H9 (cell line): Measurements from ENCODE around the gene XRN1. TPM values are rescaled to one million over a fixed set of nuclear protein-coding genes. Genes with fewer than 3 reads are reported as not detected.

Experiments used
- DNase-seq: peaks from one replicate; pipeline ENCODE4 v3.0.0-alpha.2; 2017
- H2AFZ ChIP-seq: one replicate; pipeline ENCODE4 v1.6.1; 2013; ENCODE audit warnings: mild to moderate bottlenecking, low read length, control low read depth, moderate library complexity
- H2AK5ac ChIP-seq: 2 replicates; pipeline ENCODE4 v1.6.1; 2013; ENCODE audit warnings: low read length, control low read depth, mixed read lengths; ENCODE audit not compliant: insufficient read length
- H2BK120ac ChIP-seq: one replicate; pipeline ENCODE4 v1.6.1; 2013; ENCODE audit warnings: low read depth, mild to moderate bottlenecking, low read length, control low read depth, inconsistent platforms; ENCODE audit not compliant: poor library complexity, severe bottlenecking
- H2BK12ac ChIP-seq: 2 replicates; pipeline ENCODE4 v1.6.1; 2013; ENCODE audit warnings: low read length, control low read depth, mixed read lengths, low read depth; ENCODE audit not compliant: insufficient read length
- H2BK15ac ChIP-seq: 2 replicates; pipeline ENCODE4 v1.6.1; 2013; ENCODE audit warnings: low read depth, low read length, control low read depth
- H2BK20ac ChIP-seq: one replicate; pipeline ENCODE4 v1.6.1; 2013; ENCODE audit warnings: low read depth, mild to moderate bottlenecking, low read length, control low read depth, inconsistent platforms; ENCODE audit not compliant: poor library complexity, severe bottlenecking
- H2BK5ac ChIP-seq: 2 replicates; pipeline ENCODE4 v1.6.1; 2013; ENCODE audit warnings: low read length, control low read depth, mixed read lengths; ENCODE audit not compliant: insufficient read length
- H3K14ac ChIP-seq: 2 replicates; pipeline ENCODE4 v1.6.1; 2013; ENCODE audit warnings: low read length, control low read depth; ENCODE audit not compliant: insufficient read depth
- H3K18ac ChIP-seq: 2 replicates; pipeline ENCODE4 v1.6.1; 2013; ENCODE audit warnings: low read depth, mild to moderate bottlenecking, mixed read lengths, low read length, control low read depth; ENCODE audit not compliant: insufficient read length
- H3K23ac ChIP-seq: 2 replicates; pipeline ENCODE4 v1.6.1; 2013; ENCODE audit warnings: low read length, control low read depth, mixed read lengths, low read depth; ENCODE audit not compliant: insufficient read length
- H3K23me2 ChIP-seq: 2 replicates; pipeline ENCODE4 v1.6.1; 2013; ENCODE audit warnings: low read depth, mild to moderate bottlenecking, mixed read lengths, low read length, control low read depth; ENCODE audit not compliant: insufficient read length, poor library complexity, severe bottlenecking
- H3K27ac ChIP-seq: 2 replicates; pipeline ENCODE4 v1.5.1; 2013; ENCODE audit warnings: low read length, control low read depth, mixed read lengths, low read depth; ENCODE audit not compliant: insufficient read length
- H3K27me3 ChIP-seq: 2 replicates; pipeline ENCODE4 v1.6.1; 2013; ENCODE audit warnings: low read length, control low read depth, inconsistent platforms; ENCODE audit not compliant: insufficient read depth
- H3K4ac ChIP-seq: 2 replicates; pipeline ENCODE4 v1.6.1; 2013; ENCODE audit warnings: low read depth, mild to moderate bottlenecking, control low read depth, inconsistent platforms, low read length, moderate library complexity
- H3K4me1 ChIP-seq: 2 replicates; pipeline ENCODE4 v1.6.1; 2013; ENCODE audit warnings: low read length, control low read depth, inconsistent platforms; ENCODE audit not compliant: insufficient read depth
- H3K4me2 ChIP-seq: 2 replicates; pipeline ENCODE4 v1.6.1; 2013; ENCODE audit warnings: low read length, control low read depth, mixed read lengths; ENCODE audit not compliant: insufficient read length, insufficient read depth
- H3K56ac ChIP-seq: 2 replicates; pipeline ENCODE4 v1.6.1; 2013; ENCODE audit warnings: low read depth, mild to moderate bottlenecking, mixed read lengths, low read length, control low read depth; ENCODE audit not compliant: insufficient read length
- H3K79me1 ChIP-seq: 2 replicates; pipeline ENCODE4 v1.6.1; 2013; ENCODE audit warnings: low read depth, mild to moderate bottlenecking, moderate library complexity, low read length, control low read depth, inconsistent platforms; ENCODE audit not compliant: insufficient read depth, poor library complexity, severe bottlenecking
- H3K79me2 ChIP-seq: 2 replicates; pipeline ENCODE4 v1.6.1; 2013; ENCODE audit warnings: low read length, control low read depth, inconsistent platforms; ENCODE audit not compliant: insufficient read depth
- H3K9ac ChIP-seq: 2 replicates; pipeline ENCODE4 v1.6.1; 2013; ENCODE audit warnings: low read length, control low read depth, mixed read lengths; ENCODE audit not compliant: insufficient read length; ENCODE audit errors: extremely low read depth
- H3K9me3 ChIP-seq: one replicate; pipeline ENCODE4 v1.6.1; 2013; ENCODE audit warnings: low read depth, low read length, inconsistent platforms; ENCODE audit not compliant: control insufficient read depth
- H3T11ph ChIP-seq: one replicate; pipeline ENCODE4 v1.6.1; 2013; ENCODE audit warnings: mild to moderate bottlenecking, low read length, control low read depth, inconsistent platforms
- H4K20me1 ChIP-seq: one replicate; pipeline ENCODE4 v1.6.1; 2013; ENCODE audit not compliant: control insufficient read depth, insufficient read length, insufficient read depth
- H4K5ac ChIP-seq: 2 replicates; pipeline ENCODE4 v1.6.1; 2013; ENCODE audit warnings: low read depth, mild to moderate bottlenecking, mixed read lengths, low read length, control low read depth; ENCODE audit not compliant: insufficient read length
- H4K8ac ChIP-seq: replicated peaks from 2 replicates; pipeline ENCODE4 v1.6.1; 2013; ENCODE audit warnings: low read length, control low read depth, mixed read lengths, low read depth; ENCODE audit not compliant: insufficient read length
- H4K91ac ChIP-seq: 2 replicates; pipeline ENCODE4 v1.6.1; 2013; ENCODE audit warnings: low read depth, mild to moderate bottlenecking, moderate library complexity, mixed read lengths, low read length, control low read depth; ENCODE audit not compliant: insufficient read length
- H3K27ac Mint-ChIP-seq, 3 experiments: 2 replicates in 2 of 3; 3 replicates in 1 of 3; pipeline ENCODE4 v1.8.0; 2020 to 2021; ENCODE audit warnings: mixed read lengths in 3 of 3, mild to moderate bottlenecking in 1 of 3, moderate library complexity in 1 of 3
- H3K27me3 Mint-ChIP-seq: 2 replicates; pipeline ENCODE4 v1.8.0; 2021; ENCODE audit warnings: low read depth, mild to moderate bottlenecking, moderate library complexity, mixed read lengths
- H3K36me3 Mint-ChIP-seq, 3 experiments: 2 replicates in 2 of 3; 3 replicates in 1 of 3; pipeline ENCODE4 v1.8.0; 2020 to 2021; ENCODE audit warnings: low read depth in 3 of 3, mixed read lengths in 3 of 3; ENCODE audit not compliant: insufficient read depth in 1 of 3
- H3K4me1 Mint-ChIP-seq, 2 experiments: 2 replicates each; pipeline ENCODE4 v1.8.0; 2020; ENCODE audit warnings: mixed read lengths in 2 of 2
- H3K4me3 Mint-ChIP-seq, 2 experiments: 2 replicates in 1 of 2; 3 replicates in 1 of 2; pipeline ENCODE4 v1.8.0; 2020 to 2021; ENCODE audit warnings: mild to moderate bottlenecking in 2 of 2, mixed read lengths in 2 of 2, moderate library complexity in 1 of 2
- H3K9me3 Mint-ChIP-seq, 2 experiments: 2 replicates in 1 of 2; 3 replicates in 1 of 2; pipeline ENCODE4 v1.8.0; 2020; ENCODE audit warnings: mild to moderate bottlenecking in 2 of 2, mixed read lengths in 2 of 2, moderate library complexity in 1 of 2
- CTCF ChIP-seq: fragments of 200-600 bp; sonication (generic); conservative IDR thresholded peaks from 3 replicates; pipeline ENCODE4 v1.8.0; 2021; ENCODE audit warnings: antibody characterized with exemption, mild to moderate bottlenecking
- total RNA-seq: library from RNA; stranded (reverse); gene quantifications from 2 replicates; pipeline ENCODE4 v1.2.1, GENCODE V29; 2021

XRN1 gene
- total RNA-seq, 1 experiment from 2014 or later, result 15.0 TPM

DNA sequence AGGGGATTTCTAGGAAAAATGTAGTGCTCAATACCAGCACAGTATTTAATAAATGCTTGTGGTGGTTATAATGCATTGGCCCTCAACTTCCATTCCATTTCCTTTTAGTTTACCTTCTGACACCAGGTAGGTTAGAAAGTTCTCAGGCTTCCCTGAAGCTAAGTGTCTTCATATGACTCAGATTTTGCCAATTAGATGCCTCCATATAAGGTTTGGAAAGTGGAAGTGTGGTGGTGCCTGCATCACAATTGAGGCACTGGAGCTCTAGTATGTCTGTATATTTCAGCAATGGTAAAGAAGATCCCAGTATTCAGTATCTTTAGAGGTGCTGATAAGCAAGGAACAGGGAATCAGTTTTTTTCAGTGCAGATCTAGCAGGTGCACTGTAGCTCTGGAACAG is 18.3 kb downstream of the XRN1 start:
- Histone ChIP-seq H3K4me2 (no peak overlapping the region), H3K27ac (no peak overlapping the region)
- H3K27ac Mint-ChIP-seq, result no peak overlapping the region

More for the DNA sequence above, 18.3 kb downstream of the XRN1 start:
- Histone ChIP-seq H3K56ac (no peak overlapping the region), H2BK12ac (no peak overlapping the region), H3K79me2 (no peaks in the 10 kb centered on the region), H2AFZ (no peak overlapping the region), H3K9me3 (no peaks in the 10 kb centered on the region), H4K20me1 (no peaks in the 10 kb centered on the region), H4K5ac (no peak overlapping the region), H3K27me3 (no peaks in the 10 kb centered on the region), H3K4ac (no peak overlapping the region), H4K91ac (no peak overlapping the region), H2BK15ac (no peak overlapping the region), H2BK120ac (no peak overlapping the region), H3K18ac (no peak overlapping the region), H3K4me1 (no peaks in the 10 kb centered on the region), H3K14ac (no peak overlapping the region), H3K23me2 (no peaks in the 10 kb centered on the region), H2BK20ac (no peak overlapping the region), H3K23ac (no peak overlapping the region), H3K79me1 (no peaks in the 10 kb centered on the region), H2BK5ac (no peak overlapping the region), H2AK5ac (no peak overlapping the region), H4K8ac (no peak overlapping the region), H3K9ac (no peak overlapping the region), H3T11ph (no peak overlapping the region)
- Mint-ChIP-seq H3K9me3 (no peaks in the 10 kb centered on the region), H3K36me3 (peaks cover 12 to 30% (median 27%) of the 10 kb centered on the region in 3 experiments; a peak in 5 of 7 replicates), H3K27me3 (no peaks in the 10 kb centered on the region), H3K4me3 (no peak overlapping the region), H3K4me1 (peaks cover 3 to 4% of the 10 kb centered on the region in 2 experiments; a peak in 2 of 4 replicates)
- TF ChIP-seq CTCF, result no peak
- DNase-seq, result no peak
